OCI-LY1 (cell line): ENCODE measurements around the gene KCNK13.
"Not testable (repeated sequence)": the region's sequence is repeated elsewhere in the genome, so short reads cannot be mapped to it uniquely, and the experiment has no call there.

Experiments
- H2AFZ ChIP-seq: fragments of 200-600 bp; sonication (generic), shearing (Covaris generic); 2 replicates; pipeline ENCODE4 v1.6.0; 2014; ENCODE audit warnings: antibody characterized with exemption, mild to moderate bottlenecking, low read length
- H3F3A ChIP-seq: fragments of 200-600 bp; sonication (generic), shearing (Covaris generic); 2 replicates; pipeline ENCODE4 v1.6.0; 2014; ENCODE audit warnings: mild to moderate bottlenecking, antibody characterized with exemption, low read length, moderate library complexity; ENCODE audit not compliant: insufficient read depth
- H3K27ac ChIP-seq: fragments of 200-600 bp; sonication (generic); 2 replicates; pipeline ENCODE4 v1.5.1; 2014; ENCODE audit warnings: low read length, mixed run types, mild to moderate bottlenecking, low read depth; ENCODE audit not compliant: poor library complexity, severe bottlenecking
- H3K27me3 ChIP-seq: fragments of 200-600 bp; sonication (generic); 2 replicates; pipeline ENCODE4 v1.6.0; 2014; ENCODE audit warnings: antibody characterized with exemption, mild to moderate bottlenecking, low read length, moderate library complexity; ENCODE audit not compliant: insufficient read depth
- H3K36me3 ChIP-seq: fragments of 200-600 bp; sonication (generic); 2 replicates; pipeline ENCODE4 v1.6.1; 2014; ENCODE audit warnings: mild to moderate bottlenecking, antibody characterized with exemption, low read length, moderate library complexity, mixed read lengths; ENCODE audit not compliant: insufficient read depth
- H3K4me1 ChIP-seq: fragments of 200-600 bp; sonication (generic); 2 replicates; pipeline ENCODE4 v1.5.1; 2014; ENCODE audit warnings: mild to moderate bottlenecking, low read length, moderate library complexity; ENCODE audit not compliant: insufficient read depth, severe bottlenecking
- H3K4me2 ChIP-seq: fragments of 200-600 bp; sonication (generic), shearing (Covaris generic); 2 replicates; pipeline ENCODE4 v1.6.1; 2014; ENCODE audit warnings: low read length
- H3K4me3 ChIP-seq: fragments of 200-600 bp; sonication (generic); 2 replicates; pipeline ENCODE4 v1.5.1; 2014; ENCODE audit warnings: low read length, low read depth, mild to moderate bottlenecking, mixed read lengths; ENCODE audit not compliant: poor library complexity, severe bottlenecking
- H3K79me2 ChIP-seq: fragments of 200-600 bp; shearing (Covaris generic); 2 replicates; pipeline ENCODE4 v1.6.1; 2016; ENCODE audit warnings: mixed run types, low read length, mixed read lengths; ENCODE audit not compliant: insufficient read depth
- H3K9ac ChIP-seq: fragments of 200-600 bp; sonication (generic), shearing (Covaris generic); 2 replicates; pipeline ENCODE4 v1.6.1; 2014; ENCODE audit warnings: mild to moderate bottlenecking, low read length, mixed read lengths
- H3K9me2 ChIP-seq: fragments of 200-600 bp; sonication (generic), shearing (Covaris generic); 2 replicates; pipeline ENCODE4 v1.6.1; 2014; ENCODE audit warnings: low read depth, mild to moderate bottlenecking, low read length, mixed read lengths
- H3K9me3 ChIP-seq: fragments of 200-600 bp; shearing (Covaris generic); 2 replicates; pipeline ENCODE4 v1.6.1; 2014; ENCODE audit warnings: low read length, mixed read lengths
- H4K20me1 ChIP-seq: fragments of 200-600 bp; sonication (generic), shearing (Covaris generic); 2 replicates; pipeline ENCODE4 v1.6.0; 2016; ENCODE audit warnings: mild to moderate bottlenecking, low read length; ENCODE audit not compliant: insufficient read depth
- CTCF ChIP-seq: fragments of 200-600 bp; sonication (generic), shearing (Covaris generic); IDR thresholded peaks from 2 replicates; pipeline ENCODE4 v1.5.1; 2017; ENCODE audit warnings: mild to moderate bottlenecking, antibody characterized with exemption, low read length, moderate library complexity, mixed read lengths
- EZH2 ChIP-seq: fragments of 200-600 bp; sonication (generic), shearing (Covaris generic); IDR thresholded peaks from 2 replicates; pipeline ENCODE4 v1.8.0; 2017; ENCODE audit warnings: borderline replicate concordance, mixed run types, mild to moderate bottlenecking, antibody characterized with exemption, low read length, moderate library complexity, mixed read lengths

The KCNK13 gene

GRCh38 chr14:90087433-90087832 lies 25.6 kb downstream of the KCNK13 start:
- H3F3A ChIP-seq: no peaks in the 10 kb centered on the region
- no peak overlapping the region for H3K4me3 ChIP-seq
- H3K9me3 ChIP-seq: no peaks in the 10 kb centered on the region
- H3K27me3 ChIP-seq: peaks cover 3% of the 10 kb centered on the region; the same call in 1 of the 2 replicates
- no peak overlapping the region for H3K27ac ChIP-seq
- no peak overlapping the region for H2AFZ ChIP-seq
- no peak overlapping the region for H3K9ac ChIP-seq
- no peaks in the 10 kb centered on the region for H3K9me2 ChIP-seq
- no peak overlapping the region for H3K4me2 ChIP-seq
- H4K20me1 ChIP-seq: no peaks in the 10 kb centered on the region
- no peaks in the 10 kb centered on the region for H3K79me2 ChIP-seq
- no peaks in the 10 kb centered on the region for H3K36me3 ChIP-seq
- TF ChIP-seq CTCF: no peak
- TF ChIP-seq EZH2: no peak
- no peaks in the 10 kb centered on the region for H3K4me1 ChIP-seq

- H3K79me2 ChIP-seq: no peaks in the 10 kb centered on the region
- no peak overlapping the region for H3K4me2 ChIP-seq
- H3K9ac ChIP-seq: no peak overlapping the region
- H3K27ac ChIP-seq: no peak overlapping the region
- no peak overlapping the region for H2AFZ ChIP-seq
- no peaks in the 10 kb centered on the region for H3F3A ChIP-seq
- H3K9me3 ChIP-seq: no peaks in the 10 kb centered on the region
- H3K4me3 ChIP-seq: no peak overlapping the region
- H3K36me3 ChIP-seq: no peaks in the 10 kb centered on the region
- H3K9me2 ChIP-seq: no peaks in the 10 kb centered on the region
- H3K4me1 ChIP-seq: no peaks in the 10 kb centered on the region
- no peak for TF ChIP-seq CTCF
- TF ChIP-seq EZH2: no peak
- peaks cover 3% of the 10 kb centered on the region; the same call in 1 of the 2 replicates for H3K27me3 ChIP-seq
- H4K20me1 ChIP-seq: no peaks in the 10 kb centered on the region
These were observed 26.4 kb downstream of the KCNK13 start for GRCh38 chr14:90088176-90088575.

DNA sequence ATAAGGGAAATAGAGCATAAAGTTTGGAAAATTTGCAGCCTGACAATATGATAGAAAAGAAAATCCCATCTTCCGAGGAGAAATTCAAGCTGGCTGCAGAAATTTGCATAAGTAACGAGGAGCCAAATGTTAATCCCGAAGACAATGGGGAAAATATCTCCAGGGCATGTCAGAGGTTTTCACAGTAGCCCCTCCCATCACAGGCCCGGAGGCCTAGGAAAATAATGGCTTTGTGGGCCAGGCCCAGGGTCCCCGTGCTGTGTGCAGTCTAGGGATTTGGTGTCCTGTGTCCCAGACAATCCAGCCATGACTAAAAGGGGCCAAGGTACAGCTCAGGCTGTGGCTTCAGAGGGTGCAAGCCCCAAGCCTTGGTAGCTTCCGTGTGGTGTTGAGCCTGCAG lies 27.7 kb downstream of the KCNK13 start:
- H3K4me1 ChIP-seq, H3K9ac ChIP-seq, H3K27ac ChIP-seq, H3K9me3 ChIP-seq, H3K27me3 ChIP-seq, H2AFZ ChIP-seq, H3K36me3 ChIP-seq, H3K9me2 ChIP-seq, H3K4me3 ChIP-seq, H3F3A ChIP-seq, H4K20me1 ChIP-seq, H3K4me2 ChIP-seq, H3K79me2 ChIP-seq: not testable (repeated sequence)

- H3K9me2 ChIP-seq: no peaks in the 10 kb centered on the region
- no peaks in the 10 kb centered on the region for H3K79me2 ChIP-seq
- H3K9ac ChIP-seq: no peak overlapping the region
- no peaks in the 10 kb centered on the region for H3K36me3 ChIP-seq
- no peak overlapping the region for H3K4me2 ChIP-seq
- H3K9me3 ChIP-seq: no peaks in the 10 kb centered on the region
- no peaks in the 10 kb centered on the region for H4K20me1 ChIP-seq
- H3K27me3 ChIP-seq: peaks cover 7% of the 10 kb centered on the region; the same call in 1 of the 2 replicates
- TF ChIP-seq CTCF (no peak), EZH2 (no peak)
- H3K27ac ChIP-seq: no peak overlapping the region
- no peaks in the 10 kb centered on the region for H3F3A ChIP-seq
- no peaks in the 10 kb centered on the region for H3K4me1 ChIP-seq
- no peak overlapping the region for H3K4me3 ChIP-seq
- no peak overlapping the region for H2AFZ ChIP-seq
These were observed 29.6 kb downstream of the KCNK13 start for GRCh38 chr14:90091393-90091792.
